Stimulated activated CD8-positive, alpha-beta memory T cell treated with anti-CD3 and anti-CD28 coated beads, Interleukin-12 subunit alpha, Interleukin-12 subunit beta, amount 100 ng/mL, for 24 hours (primary cell): ENCODE measurements around the gene CD63.

Experiments used
- DNase-seq: peaks from one replicate; pipeline ENCODE4 v3.0.0-alpha.2; 2020; ENCODE audit errors: extremely low read depth

CD63 gene

GRCh38 chr12:55739025-55739378 lies 10.2 kb upstream of the CD63 start:
- DNase-seq, result no peak

GRCh38 chr12:55738123-55739024 lies 9.6 kb upstream of the CD63 start:
- DNase-seq, result no peak

GRCh38 chr12:55737581-55738122 lies 8.8 kb upstream of the CD63 start:
- no peak for DNase-seq

- DNase-seq, result no peak
Measured at GRCh38 chr12:55736780-55737580, 8.2 kb upstream of the CD63 start.

- no peak for DNase-seq
Measured at GRCh38 chr12:55736076-55736475, 7.3 kb upstream of the CD63 start.

- no peak for DNase-seq
Measured at GRCh38 chr12:55734595-55734994, 5.8 kb upstream of the CD63 start.

GRCh38 chr12:55733858-55734257 lies 5.0 kb upstream of the CD63 start:
- DNase-seq, result no peak

GRCh38 chr12:55733021-55733555 lies 4.3 kb upstream of the CD63 start:
- DNase-seq, result no peak

- DNase-seq, result no peak
Measured at GRCh38 chr12:55732288-55732687, 3.5 kb upstream of the CD63 start.

GRCh38 chr12:55729819-55730818 lies 1.3 kb upstream of the CD63 start:
- no peak for DNase-seq

GRCh38 chr12:55728186-55728938 lies 447 bp downstream of the CD63 start:
- no peak for DNase-seq

- DNase-seq, result no peak
Measured at GRCh38 chr12:55727643-55728185, 1.1 kb downstream of the CD63 start.

- DNase-seq, result no peak
Measured at GRCh38 chr12:55726971-55727370, 1.8 kb downstream of the CD63 start.

- DNase-seq, result no peak
Measured at GRCh38 chr12:55725556-55725955, 3.3 kb downstream of the CD63 start.

- no peak for DNase-seq
Measured at GRCh38 chr12:55724940-55725309, 3.9 kb downstream of the CD63 start.

- no peak for DNase-seq
Measured at GRCh38 chr12:55724226-55724939, 4.4 kb downstream of the CD63 start.

- no peak for DNase-seq
Measured at GRCh38 chr12:55723516-55724225, 5.1 kb downstream of the CD63 start.

- no peak for DNase-seq
Measured at GRCh38 chr12:55722948-55723347, 5.9 kb downstream of the CD63 start.
